NCI-H510A treated with DMSO at 0.1 percent for 48 hours (cell line): Measurements from ENCODE around the gene PPP2R5E.
"Not testable (repeated sequence)": the region's sequence is repeated elsewhere in the genome, so short reads cannot be mapped to it uniquely, and the experiment has no call there.

ENCODE experiments used
- DNase-seq: peaks from one replicate; lab custom pipeline; 2025; lab: John Stamatoyannopoulos, UW

Gene PPP2R5E

DNA sequence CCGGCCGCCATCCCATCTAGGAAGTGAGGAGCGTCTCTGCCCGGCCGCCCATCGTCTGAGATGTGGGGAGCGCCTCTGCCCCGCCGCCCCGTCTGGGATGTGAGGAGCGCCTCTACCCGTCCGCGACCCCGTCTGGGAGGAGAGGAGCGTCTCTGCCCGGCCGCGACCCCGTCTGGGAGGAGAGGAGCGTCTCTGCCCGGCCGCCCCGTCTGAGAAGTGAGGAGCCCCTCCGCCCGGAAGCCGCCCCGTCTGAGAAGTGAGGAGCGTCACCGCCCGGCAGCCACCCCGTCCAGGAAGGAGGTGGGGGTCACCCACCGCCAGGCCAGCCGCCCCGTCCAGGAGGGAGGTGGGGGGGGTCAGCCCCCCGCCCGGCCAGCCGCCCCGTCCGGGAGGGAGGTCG, 20.7 kb downstream of the PPP2R5E start:
- not testable (repeated sequence) for DNase-seq

DNA sequence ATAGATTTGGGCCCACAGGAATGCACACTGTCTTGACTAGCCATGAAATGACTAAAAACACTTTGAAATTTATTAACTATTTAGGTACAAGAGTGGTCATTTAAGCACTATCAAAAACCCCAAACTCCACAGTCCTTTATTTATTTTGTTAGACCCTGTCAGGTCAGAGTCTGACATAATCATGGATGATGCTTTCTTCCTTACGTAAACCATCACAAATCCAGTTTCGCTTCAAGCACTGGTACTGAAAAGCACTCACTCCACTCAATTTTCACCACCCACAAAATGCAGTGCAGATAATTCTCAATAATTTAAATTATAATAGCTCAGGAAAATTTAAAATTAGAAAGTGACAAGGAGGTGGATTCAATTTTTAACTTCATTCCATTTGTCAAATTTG, 25.8 kb downstream of the PPP2R5E start:
- no peak for DNase-seq

DNA sequence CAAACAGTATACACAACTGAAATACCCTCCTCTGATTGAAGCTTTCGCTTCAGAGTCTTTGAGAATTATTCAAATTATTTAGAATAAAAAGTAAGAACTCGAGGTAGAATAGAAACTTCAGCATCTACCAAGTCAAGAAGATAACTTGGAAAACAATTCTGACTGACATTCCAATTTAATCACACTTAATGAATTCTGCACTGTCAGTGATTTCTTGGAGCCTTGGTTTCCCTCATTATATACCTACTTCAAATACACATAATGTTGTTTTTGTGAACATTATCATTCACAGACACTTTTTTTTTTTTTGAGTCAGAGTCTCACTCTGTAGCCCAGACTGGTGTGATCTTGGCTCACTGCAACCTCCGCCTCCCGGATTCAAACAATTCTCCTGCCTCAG, 27.9 kb downstream of the PPP2R5E start:
- no peak for DNase-seq

DNA sequence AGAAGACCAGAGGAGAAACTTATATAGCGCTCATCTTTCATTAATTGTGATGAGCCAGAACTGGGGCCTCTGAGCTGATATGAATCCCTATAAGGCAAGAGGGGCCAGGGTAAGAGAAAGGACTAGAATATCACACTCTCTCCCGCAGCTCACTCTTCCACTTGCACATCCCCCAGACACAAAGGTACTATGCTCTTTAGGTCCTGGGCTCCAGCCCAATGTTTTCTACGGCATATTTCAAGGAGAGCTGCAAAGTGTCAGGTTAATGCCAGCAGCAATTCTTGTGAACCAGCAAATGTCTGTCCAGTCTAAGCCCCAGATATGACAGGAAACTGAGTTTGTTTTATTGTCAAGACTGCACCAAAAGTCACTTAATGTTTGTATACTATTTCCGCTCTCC, 29.4 kb downstream of the PPP2R5E start:
- DNase-seq: no peak

DNA sequence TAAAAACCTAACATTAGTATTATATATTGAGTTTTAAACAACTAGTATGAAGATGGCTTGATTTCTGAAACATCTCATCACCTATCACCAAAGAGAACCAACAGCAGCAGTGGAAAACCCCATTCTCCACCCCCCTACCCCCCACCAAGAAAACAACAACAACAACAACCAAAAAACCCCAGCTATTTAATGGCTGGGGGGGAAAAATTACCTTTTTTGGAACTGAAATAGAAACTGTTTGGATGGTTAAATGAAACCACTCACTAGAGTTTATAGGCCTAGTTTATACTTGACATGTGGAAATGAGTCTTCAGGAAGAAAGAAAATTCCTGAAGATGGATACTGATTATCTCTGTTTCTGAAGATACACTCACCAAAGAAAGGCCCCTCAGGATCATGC, 30.3 kb downstream of the PPP2R5E start:
- no peak for DNase-seq

DNA sequence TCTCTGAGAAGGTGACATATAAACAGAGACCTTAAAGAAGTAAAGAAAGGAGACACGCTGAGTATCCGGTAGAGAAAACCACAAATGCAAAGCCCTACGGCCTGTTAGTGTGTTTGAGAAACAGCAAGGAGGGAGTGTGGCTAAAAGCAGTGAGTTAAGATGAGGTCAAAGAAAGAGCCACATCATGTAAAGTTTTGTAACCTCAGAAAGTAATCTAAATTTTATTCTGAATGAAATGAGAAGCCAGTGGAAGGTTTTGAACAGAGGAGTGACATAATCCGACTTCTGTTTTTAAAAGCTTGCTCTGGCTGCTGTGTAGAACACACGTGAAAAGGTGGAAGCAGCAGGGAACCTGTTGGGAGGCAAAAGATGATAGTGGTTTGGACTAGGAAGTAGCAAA, 32.6 kb downstream of the PPP2R5E start:
- DNase-seq: no peak

DNA sequence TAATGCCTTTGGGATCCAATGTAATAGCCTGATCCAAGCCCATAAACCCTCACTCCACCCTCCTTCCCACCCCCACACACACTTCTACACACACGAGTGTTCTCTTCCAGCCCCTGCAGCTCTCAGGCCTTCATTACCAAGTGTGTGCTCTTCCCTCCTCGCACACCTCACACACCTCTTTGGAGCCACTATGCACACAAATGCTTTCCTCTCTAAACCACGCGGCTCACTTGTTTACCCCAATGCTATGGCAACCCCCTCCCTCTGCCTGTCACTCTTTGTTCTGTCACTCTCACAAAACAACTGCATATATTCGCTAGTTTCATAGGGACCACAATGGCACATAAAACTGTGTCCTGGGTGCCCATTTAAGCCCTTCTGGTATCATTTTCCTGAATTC, 35.1 kb downstream of the PPP2R5E start:
- DNase-seq: peak; percentile 22

DNA sequence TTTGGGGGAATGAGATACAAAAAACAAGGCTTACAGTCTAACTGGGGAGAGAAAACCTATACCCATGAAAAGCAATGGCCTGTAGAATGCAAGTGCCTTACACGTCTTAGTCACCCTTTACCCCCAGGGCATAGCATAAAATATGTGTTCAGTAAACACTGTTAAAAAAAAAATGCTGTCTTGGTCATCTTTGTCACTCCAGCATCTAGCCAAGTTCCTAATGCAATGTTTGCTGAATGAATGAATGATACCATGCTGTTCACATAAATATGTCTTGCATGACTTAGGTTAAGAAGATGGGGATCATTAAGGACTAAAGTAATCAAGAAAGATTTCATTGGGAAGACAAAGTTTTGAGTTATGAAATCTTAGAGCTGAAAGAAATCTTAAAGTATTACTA, 38.5 kb downstream of the PPP2R5E start:
- DNase-seq: no peak

DNA sequence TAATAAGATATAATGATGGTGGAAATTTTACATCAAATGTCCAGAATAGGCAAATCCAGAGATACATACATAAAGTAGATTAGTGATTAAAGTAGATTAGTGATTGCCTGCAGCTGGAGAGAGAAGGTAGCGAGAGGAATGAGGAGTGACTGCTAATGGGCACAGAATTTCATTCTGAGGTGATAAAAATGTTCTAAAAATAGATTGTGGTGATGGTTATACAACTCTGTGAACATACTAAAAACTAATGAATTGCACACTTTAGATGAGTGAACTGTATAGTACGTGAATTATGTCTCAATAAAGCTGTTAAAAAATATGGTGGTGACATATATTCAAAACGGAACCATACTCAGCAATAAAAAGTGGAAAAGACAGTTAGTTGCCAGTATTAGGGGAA, 41.7 kb downstream of the PPP2R5E start:
- no peak for DNase-seq

DNA sequence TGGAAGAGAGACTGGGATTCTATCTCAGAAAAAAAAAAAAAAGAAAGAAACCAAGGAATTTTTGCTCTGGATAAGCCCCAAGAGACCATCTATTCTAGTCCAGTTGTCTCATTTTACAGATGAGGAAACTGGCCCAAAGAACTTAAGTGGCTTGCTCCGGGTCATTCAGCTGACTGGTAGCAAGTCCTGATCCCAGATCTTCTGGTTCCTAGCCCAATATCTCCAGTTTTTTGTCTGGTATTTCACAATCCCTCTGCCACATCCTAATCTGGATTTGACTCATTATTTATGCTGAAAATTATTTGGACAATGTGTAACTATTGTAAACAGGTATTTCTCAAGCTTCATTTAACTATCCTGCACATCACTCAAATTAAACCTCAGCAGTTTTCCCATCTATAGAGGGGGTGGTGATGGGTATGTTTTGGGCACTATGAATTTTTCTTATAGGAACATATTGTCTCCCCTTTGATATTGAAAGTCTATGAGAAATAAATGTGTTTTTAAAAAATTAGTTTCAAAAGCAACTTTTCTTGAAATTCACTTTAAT, 43.4 kb downstream of the PPP2R5E start:
- DNase-seq: no peak

DNA sequence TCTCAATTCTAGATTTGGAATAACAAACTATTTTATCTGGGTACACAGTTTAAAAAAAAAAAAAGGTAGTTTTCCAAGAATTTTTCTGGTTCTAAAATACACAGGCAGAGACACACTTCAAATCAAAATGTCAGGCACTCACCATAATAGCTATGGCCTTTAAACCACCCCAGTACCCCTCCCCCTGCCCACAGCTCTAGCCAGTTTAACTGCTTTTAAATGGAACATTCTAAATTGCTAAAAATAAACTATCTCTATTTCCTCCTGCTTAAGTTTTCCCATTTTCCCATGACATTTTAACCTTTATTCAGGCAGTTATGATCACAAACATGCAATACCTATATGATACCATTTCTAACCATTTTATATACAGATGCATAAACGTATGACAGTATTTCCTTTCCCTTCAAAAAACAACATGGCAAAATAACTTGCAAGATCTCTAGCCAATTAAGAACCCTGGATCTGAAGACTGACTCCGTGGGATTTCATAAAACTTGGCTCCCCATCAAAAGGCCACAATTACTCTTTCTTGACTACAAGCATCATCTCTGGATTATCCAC, 46.3 kb downstream of the PPP2R5E start:
- no peak for DNase-seq

DNA sequence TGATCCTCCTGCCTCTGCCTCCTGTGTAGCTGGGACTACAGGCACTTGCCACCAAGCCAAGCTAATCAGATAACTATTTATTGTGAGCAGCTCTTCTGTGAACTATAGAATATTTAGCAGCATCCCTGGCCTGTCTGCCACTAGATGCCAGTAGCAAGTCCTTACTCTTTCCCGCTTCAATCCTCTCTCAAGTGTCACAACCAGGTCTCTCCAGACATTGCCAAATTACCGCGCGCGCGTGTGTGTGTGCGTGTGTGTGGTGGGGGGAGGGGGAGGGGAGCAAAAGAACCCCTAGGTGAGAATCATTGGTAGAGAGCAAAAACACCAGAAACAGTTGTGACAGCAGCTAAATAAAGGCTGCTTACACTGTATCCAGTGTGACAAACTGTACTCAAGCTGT, 49.9 kb downstream of the PPP2R5E start:
- peak; percentile 69 for DNase-seq

DNA sequence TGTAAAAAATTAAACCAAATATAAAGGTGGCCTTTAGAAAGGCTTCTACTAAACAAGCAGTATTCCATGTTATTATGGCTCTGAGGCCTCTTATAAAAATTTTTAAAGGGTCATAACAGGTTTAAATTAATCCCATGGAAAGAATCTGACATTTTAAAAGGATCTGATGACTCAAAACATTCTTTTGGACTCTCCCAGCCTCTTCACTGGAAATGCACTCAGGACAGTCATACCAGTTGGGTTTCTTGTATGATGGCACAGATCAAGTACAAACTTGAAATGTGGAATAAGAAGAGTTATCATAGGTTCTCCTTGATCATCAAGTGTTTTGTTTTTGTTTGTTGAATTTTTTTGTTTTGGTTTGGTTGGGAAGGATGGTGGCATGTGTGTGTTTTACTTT, 50.8 kb downstream of the PPP2R5E start:
- DNase-seq: no peak

DNA sequence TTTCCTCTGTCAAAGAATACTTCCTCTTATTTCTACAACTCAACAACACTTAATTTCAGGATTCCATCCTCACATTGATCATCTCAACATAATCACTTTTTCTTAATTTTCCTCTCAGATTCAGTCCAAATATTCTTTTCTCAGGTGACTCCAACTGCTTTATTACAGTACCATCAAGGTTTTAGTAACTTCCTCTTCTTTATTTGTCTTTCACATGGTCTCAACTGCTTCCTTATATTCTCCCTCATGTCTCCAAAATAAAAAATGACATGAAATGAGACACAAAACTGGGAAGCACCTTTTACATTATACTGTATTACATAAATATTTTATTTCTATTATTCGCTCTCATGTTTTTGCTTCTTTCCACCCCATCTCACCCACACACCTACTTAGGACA, 55.5 kb downstream of the PPP2R5E start:
- no peak for DNase-seq

DNA sequence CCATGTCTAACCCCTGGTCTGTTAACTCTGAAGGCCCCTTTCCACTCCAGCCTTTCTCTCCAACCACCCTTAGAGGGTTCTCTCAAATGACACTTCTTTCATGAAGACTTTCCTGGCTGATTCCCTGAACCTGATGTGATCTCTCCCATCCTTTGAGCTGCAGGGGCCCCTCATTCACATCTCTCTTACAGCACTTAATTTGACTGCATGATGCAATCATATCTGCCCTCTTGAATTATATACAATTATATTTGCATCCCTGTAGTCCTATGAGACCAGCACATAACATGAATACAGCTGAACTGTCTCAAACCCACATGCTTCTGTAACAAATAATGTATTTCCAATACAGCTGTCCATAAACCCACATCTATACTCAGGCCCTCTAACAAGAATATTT, 56.4 kb downstream of the PPP2R5E start:
- no peak for DNase-seq

DNA sequence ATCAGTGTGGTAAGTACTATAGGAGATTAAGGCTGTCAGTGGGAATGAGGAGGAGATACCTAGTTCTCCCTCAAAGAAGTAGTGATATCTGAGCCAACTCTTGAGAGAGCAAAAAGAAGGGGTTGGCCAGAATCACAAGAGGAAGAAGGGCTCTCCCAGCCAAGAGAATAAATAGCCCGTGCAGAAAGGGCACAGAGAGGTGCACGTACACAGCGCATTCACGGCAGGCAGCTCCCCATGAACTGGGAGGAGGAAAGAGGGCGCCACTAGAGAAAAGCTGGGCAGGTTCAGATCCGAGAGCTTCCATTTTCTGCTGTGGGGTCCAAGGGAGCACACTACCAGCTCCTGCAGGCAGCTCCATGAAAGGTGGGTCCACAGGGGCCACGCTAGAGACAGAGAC, 59.9 kb downstream of the PPP2R5E start:
- no peak for DNase-seq

DNA sequence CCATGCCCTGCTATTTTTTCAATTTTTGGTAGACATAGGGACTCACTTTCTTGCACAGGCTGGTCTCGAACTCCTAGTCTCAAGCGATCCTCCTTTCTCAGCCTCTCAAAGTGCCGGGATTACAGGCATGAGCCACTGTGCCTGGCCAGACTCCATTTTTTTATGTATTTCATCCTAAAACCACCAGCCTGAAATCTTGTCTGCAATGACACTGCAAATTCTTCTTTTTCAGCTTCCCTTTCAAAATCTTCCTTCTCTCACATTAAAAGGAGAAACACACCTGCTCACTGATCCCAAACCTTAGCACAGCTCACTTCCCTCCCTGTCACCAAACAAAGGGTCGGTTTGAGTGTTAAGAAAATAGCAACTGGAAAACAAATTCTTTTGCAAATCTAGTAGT, 62.6 kb downstream of the PPP2R5E start:
- no peak for DNase-seq

DNA sequence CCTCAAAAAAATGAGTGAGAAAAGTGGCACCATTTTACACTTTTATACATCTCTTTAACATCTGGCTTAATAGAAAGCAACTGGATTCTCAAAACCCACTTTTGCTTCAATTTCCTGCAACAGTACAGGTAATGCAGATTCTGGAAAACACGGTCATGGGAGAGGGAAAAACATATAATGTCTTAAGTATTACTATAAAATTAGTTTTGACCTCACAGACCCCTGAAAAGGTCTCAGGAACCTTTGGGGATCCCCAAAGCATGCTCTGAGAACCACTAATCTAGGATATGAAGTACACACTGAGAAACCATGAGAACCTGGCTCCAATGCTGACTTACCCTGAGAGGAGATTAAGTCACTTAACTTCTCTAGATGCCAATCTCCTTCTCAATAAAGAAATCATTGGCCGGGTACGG, 64.7 kb downstream of the PPP2R5E start:
- DNase-seq: no peak

DNA sequence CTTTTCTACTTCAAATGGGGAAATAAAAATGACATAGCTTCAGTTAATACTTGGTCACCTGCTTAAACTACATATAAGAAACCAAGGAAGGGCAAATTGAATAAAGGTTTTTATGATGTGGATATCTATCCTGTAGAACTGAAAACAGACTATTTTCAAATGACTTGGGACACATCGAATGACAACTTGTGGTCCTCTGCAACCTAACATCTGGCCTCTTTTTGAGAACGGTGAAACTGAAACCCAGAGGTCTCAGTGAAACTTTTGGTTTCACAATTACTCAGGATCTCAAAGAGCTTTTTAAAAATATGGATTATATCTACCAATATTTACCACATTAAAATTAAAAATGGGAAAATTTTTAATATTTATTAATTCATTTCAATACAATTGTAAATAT, 65.2 kb downstream of the PPP2R5E start:
- no peak for DNase-seq

DNA sequence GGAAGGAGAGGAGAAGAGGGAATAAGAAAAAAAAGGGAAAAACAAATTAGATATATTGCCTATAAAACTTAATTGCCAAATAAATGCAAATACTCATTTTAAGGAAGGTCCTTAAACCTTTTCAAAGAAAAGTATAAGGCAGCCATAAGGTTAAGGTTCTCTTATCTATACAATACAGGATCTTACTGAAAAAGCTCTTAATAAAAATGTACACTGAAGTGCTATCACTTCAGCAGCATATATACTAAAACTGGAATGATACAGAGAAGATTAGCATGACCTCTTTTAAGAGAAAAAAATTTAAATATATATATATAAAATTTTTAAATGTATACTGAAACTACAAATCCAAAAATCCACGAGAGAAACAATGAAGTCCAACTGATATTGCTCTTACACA, 65.6 kb downstream of the PPP2R5E start:
- no peak for DNase-seq

DNA sequence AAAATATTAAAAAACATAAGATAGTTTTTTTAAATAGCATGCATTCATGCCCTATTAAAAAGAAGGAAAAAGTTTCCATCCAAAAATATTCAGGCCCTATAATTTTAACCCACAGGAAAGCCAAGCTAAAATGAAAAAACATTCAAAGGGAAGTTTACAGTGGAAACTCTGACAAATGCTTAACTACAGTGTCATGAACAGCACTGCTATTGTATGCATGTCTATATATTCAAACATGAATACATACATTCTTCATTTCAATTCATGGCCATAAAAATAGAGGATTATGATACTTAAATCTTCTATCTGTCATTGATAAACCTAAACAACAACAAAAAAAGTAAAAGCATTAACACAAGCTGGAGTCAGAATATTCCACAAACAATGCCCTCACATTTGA, 67.4 kb downstream of the PPP2R5E start:
- DNase-seq: no peak

DNA sequence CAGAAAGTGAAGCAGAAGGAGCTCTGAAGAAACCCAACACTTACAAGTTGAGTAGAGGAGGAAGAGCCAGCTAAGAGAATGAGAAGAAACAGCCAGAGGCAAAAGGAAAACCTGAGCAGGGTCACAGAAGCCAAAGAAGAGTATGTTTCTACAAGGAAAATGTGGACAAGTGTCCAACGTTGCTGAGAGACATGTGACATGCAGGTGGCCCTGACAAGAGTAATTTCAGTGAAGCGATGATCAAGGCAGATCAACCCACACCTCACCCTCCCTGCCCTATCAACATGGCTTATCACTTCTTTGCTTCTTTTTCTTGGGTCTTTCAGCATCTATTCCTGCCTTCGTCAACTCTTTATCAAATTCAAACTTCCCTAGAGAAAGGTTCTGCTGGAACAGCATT, 68.3 kb downstream of the PPP2R5E start:
- DNase-seq: no peak

DNA sequence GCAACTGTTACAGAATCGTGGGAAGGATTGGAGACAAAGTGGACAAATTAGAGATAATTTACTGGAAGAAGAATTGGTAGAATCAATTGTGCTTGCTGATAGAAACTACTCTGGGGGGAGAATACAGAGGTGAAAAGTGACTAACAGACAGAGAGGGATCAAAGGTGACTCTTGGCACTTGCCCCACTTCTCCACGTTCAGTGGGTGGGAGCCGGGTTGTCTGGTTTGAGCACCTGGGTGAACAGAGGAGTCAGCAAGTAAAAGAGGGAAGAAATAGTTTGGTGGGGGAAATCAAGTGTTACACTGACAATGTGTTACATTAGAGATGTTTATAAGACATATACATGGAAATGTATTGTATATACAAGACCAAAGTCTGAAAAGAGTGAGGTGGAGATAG, 69.1 kb downstream of the PPP2R5E start:
- no peak for DNase-seq

DNA sequence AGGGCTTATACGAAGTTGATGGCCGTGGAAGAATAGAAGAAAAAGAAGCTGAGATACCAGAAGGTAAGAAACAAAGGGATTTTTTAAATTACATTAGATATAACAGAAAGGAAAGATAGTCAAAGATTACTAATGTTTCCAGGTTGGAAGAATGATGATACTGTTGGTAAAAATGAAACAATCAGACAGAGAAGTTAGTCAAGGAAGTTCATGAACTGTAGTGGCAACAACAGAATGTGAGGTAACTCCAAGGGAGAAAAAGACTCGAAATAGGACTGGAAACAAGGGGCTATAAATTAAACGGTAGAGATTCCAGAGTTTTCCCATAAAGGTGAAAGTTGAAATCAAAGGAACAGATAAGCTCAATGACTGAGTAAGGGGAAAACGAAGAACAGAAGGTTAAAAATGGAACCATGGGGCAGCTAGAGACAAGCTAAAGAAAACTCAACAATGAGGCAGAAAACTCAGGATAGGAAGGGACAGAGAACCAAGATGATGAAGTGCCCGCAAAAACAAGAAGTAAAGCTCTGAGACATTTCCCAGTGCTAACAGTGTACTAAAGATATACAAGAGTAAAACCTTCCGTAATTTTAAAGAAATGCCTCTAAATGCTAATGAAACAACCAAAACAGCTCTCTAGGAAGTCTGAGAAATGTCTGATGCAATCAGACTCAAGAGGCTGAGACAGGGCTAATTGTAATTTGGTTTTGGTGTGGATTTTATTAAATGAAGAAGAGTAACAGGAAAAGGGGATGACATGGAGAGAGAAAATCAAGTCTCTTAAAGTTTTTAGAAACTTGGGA, 70.0 kb downstream of the PPP2R5E start:
- DNase-seq: no peak
